Left ventricle myocardium inferior (tissue), 1 donor: ENCODE measurements around the gene AXIN1. TPM values are rescaled to one million over a fixed set of nuclear protein-coding genes. Genes with fewer than 3 reads are reported as not detected.

ENCODE experiments used
- DNase-seq: peaks from one replicate; pipeline ENCODE4 v3.0.0-alpha.2; 2020
- H3K27ac ChIP-seq: fragments of 200-600 bp; replicated peaks from 2 replicates; pipeline ENCODE4 v1.8.0; 2021
- H3K27me3 ChIP-seq: fragments of 200-600 bp; 2 replicates; pipeline ENCODE4 v1.8.0; 2021; ENCODE audit warnings: low read depth
- H3K36me3 ChIP-seq: fragments of 200-600 bp; 2 replicates; pipeline ENCODE4 v1.8.0; 2021
- H3K4me1 ChIP-seq: fragments of 200-600 bp; 2 replicates; pipeline ENCODE4 v1.8.0; 2021
- H3K4me3 ChIP-seq: fragments of 200-600 bp; 2 replicates; pipeline ENCODE4 v1.8.0; 2021; ENCODE audit warnings: mild to moderate bottlenecking, moderate library complexity
- H3K9me3 ChIP-seq: fragments of 200-600 bp; replicated peaks from 2 replicates; pipeline ENCODE4 v1.8.0; 2021
- intact Hi-C: fragments of 100-400 bp; cut with micrococcal nuclease; formaldehyde crosslinking; loops from one replicate; pipeline ENCODE4 v1.11.0; 2022
- total RNA-seq: library from RNA; stranded (reverse); fragmentation: NEBNext Ultra II Directional; extraction: Animal tissue kit (Norgen Biotek cat#: 25700); gene quantifications from one replicate; pipeline ENCODE4 v1.2.1, GENCODE V29; 2021
- TF ChIP-seq, protein P1 (sequence below): fragments of 200-600 bp; IDR thresholded peaks from 2 replicates; pipeline ENCODE4 v1.8.0; 2021; ENCODE audit warnings: antibody characterized with exemption, mild to moderate bottlenecking, borderline replicate concordance
- donor health status: DM: no; HTN: yes; CAD: no; lungs with severe emphysema.

Gene AXIN1
- total RNA-seq, 1 donor from 2014 or later, result 12.2 TPM

GRCh38 chr16:317583-317982 is 34.9 kb downstream of the AXIN1 start:
- intact Hi-C loops, result no loop called here
- Histone ChIP-seq H3K4me1 (no peaks in the 10 kb centered on the region), H3K36me3 (peaks cover 36% of the 10 kb centered on the region), H3K9me3 (no peaks in the 10 kb centered on the region), H3K27ac (no peak overlapping the region), H3K4me3 (no peak overlapping the region), H3K27me3 (no peaks in the 10 kb centered on the region)
- TF ChIP-seq, protein P1, sequence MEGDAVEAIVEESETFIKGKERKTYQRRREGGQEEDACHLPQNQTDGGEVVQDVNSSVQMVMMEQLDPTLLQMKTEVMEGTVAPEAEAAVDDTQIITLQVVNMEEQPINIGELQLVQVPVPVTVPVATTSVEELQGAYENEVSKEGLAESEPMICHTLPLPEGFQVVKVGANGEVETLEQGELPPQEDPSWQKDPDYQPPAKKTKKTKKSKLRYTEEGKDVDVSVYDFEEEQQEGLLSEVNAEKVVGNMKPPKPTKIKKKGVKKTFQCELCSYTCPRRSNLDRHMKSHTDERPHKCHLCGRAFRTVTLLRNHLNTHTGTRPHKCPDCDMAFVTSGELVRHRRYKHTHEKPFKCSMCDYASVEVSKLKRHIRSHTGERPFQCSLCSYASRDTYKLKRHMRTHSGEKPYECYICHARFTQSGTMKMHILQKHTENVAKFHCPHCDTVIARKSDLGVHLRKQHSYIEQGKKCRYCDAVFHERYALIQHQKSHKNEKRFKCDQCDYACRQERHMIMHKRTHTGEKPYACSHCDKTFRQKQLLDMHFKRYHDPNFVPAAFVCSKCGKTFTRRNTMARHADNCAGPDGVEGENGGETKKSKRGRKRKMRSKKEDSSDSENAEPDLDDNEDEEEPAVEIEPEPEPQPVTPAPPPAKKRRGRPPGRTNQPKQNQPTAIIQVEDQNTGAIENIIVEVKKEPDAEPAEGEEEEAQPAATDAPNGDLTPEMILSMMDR, result no peak
- no peak for DNase-seq

DNA sequence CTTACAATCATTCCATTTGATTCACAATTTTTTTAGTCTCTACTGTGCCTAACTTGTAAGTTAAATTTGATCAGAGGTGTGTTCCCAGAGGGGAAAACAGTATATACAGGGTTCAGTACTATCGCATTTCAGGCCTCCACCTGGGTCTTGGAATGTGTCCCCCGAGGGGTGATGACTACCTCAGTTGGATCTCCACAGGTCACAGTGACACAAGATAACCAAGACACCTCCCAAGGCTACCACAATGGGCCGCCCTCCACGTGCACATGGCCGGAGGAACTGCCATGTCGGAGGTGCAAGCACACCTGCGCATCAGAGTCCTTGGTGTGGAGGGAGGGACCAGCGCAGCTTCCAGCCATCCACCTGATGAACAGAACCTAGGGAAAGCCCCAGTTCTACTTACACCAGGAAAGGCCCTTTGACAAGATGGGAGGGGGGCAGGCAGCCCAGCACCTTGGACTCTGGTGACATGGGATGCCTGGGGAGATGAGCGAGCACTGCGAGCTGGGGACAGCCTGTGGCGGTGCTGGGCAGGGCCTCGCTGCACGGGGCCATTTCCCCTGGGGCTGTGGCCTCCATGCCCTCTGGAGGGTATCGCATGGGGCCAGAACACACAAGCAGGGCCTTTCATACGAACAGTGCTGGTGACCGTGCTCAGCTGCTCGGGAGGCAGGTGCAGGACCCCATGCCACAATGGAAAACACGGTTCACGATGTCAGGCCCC is 35.6 kb downstream of the AXIN1 start:
- no peak overlapping the region for H3K27ac ChIP-seq
- no peak overlapping the region for H3K4me3 ChIP-seq
- H3K9me3 ChIP-seq, result no peaks in the 10 kb centered on the region
- TF ChIP-seq, protein P1, result no peak
- DNase-seq, result no peak
- H3K36me3 ChIP-seq, result peaks cover 37% of the 10 kb centered on the region
- intact Hi-C loops, result no loop called here
- no peaks in the 10 kb centered on the region for H3K27me3 ChIP-seq
- H3K4me1 ChIP-seq, result no peaks in the 10 kb centered on the region

GRCh38 chr16:314795-315299 is 37.7 kb downstream of the AXIN1 start:
- Histone ChIP-seq H3K4me3 (no peak overlapping the region), H3K9me3 (no peaks in the 10 kb centered on the region), H3K27me3 (no peaks in the 10 kb centered on the region), H3K27ac (no peak overlapping the region), H3K4me1 (no peaks in the 10 kb centered on the region), H3K36me3 (peaks cover 44% of the 10 kb centered on the region)
- DNase-seq, result no peak
- TF ChIP-seq, protein P1, result no peak
- intact Hi-C loops, result no loop called here

- peaks cover 45% of the 10 kb centered on the region for H3K36me3 ChIP-seq
- H3K9me3 ChIP-seq, result no peaks in the 10 kb centered on the region
- TF ChIP-seq, protein P1, result no peak
- no peaks in the 10 kb centered on the region for H3K4me1 ChIP-seq
- no peak overlapping the region for H3K27ac ChIP-seq
- intact Hi-C loops, result no loop called here
- no peak overlapping the region for H3K4me3 ChIP-seq
- no peaks in the 10 kb centered on the region for H3K27me3 ChIP-seq
- no peak for DNase-seq
Measured at GRCh38 chr16:314351-314750, 38.2 kb downstream of the AXIN1 start.

DNA sequence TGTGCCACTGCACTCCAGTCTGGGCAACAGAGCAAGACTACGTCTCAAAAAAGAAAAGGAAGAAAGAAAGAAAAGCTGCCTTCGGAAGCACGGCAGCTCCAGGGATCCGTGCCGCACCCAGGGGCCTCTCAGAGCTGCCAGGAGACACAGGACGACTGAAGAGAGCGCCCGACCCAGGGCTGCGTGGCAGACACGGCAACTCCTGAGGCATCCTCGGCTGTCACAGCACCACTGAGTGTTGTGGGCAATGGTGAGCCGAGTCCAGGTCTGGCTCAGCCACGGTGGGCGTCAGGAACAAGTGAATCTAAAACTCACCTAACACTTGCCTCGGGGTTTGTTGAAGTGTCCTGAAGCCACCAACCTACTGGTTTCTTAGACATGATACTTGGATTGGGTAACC is 40.8 kb downstream of the AXIN1 start:
- no peak overlapping the region for H3K4me3 ChIP-seq
- H3K27me3 ChIP-seq, result no peaks in the 10 kb centered on the region
- no peaks in the 10 kb centered on the region for H3K4me1 ChIP-seq
- H3K27ac ChIP-seq, result no peak overlapping the region
- TF ChIP-seq, protein P1, result no peak
- no peak for DNase-seq
- peaks cover 59% of the 10 kb centered on the region for H3K36me3 ChIP-seq
- no peaks in the 10 kb centered on the region for H3K9me3 ChIP-seq
- intact Hi-C loops, result no loop called here
